Activated CD4-positive, CD25-positive, alpha-beta regulatory T cell treated with anti-CD3 and anti-CD28 coated beads, Interleukin-2, amount 50 U/mL, for 16 hours (primary cell): ENCODE data around the gene PRRC2B.
"Not testable (repeated sequence)": the region's sequence is repeated elsewhere in the genome, so short reads cannot be mapped to it uniquely, and the experiment has no call there.

ENCODE experiments used
- DNase-seq: peaks from one replicate; pipeline ENCODE4 v3.0.0-alpha.2; 2020; ENCODE audit warnings: low read depth, low spot score

The PRRC2B gene

GRCh38 chr9:131485206-131485605 lies 91.3 kb downstream of the PRRC2B start:
- no peak for DNase-seq

GRCh38 chr9:131485728-131486422 lies 92.0 kb downstream of the PRRC2B start:
- DNase-seq = no peak

DNA sequence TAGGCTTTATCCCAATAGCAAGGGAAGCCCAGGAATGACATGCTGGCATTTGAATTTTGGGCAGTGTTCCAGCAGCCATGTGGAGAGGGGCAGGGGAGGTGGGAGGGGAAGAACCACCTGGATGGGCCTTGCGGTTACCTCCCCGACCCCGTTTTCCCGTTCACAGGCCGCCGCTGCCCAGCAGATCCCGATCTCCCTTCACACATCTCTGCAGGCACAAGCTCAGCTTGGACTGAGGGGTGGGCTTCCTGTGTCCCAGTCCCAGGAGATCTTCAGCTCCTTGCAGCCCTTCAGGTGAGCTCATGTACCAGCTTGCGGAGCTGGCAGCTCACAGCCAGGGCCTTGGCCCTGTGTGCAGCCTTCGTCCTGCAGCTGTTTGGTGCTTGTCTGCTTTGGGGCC lies 93.1 kb downstream of the PRRC2B start:
- DNase-seq = no peak

DNA sequence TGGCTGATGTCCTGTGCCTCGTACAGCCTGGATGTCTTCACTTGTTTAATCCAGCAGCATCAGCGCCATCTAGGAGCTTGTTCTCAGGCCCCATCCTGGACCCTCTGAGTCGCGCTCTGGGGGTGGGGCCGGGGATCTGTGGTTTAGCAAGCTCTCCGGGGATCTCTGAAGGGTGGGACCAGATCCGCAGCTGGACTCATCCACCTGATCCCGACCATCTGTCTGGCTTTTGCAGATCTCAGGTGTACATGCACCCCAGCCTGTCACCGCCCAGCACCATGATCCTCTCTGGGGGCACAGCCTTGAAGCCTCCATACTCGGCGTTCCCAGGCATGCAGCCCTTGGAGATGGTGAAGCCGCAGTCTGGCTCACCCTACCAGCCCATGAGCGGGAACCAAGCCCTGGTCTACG lies 93.7 kb downstream of the PRRC2B start:
- DNase-seq = no peak

- DNase-seq = no peak
Observed at GRCh38 chr9:131490514-131490913, 96.6 kb downstream of the PRRC2B start.

DNA sequence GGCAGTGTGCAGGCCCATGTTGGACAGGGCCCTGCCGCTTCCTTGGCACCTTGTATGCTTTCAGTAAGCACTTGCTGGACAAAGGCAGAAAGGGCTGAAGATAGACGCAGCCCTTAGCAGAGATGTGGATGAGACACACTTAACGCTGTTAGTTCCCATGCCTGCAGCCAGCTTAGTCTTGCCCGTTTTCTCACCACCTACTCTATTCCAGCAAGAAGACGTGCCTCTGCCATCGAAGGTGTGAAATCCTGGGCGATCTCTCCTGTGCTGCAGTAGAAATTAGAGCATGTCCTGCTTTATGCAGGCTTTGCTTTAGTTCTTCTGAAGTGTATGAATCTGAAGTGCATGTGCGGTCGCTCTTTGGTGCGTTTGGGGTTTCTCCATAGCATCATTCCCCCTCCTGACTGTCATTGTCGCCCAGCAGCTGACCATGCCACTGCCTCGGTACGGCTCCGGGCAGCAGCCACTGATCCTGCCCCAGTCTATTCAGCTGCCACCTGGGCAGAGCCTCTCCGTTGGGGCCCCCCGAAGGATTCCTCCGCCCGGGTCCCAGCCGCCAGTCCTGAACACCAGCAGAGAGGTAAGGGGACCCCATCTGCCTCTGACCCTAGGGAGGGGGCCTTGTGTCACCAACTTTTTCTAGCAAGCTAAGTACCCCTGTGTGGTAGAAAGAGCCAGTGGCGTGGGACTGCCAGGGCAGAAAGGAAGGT lies 97.3 kb downstream of the PRRC2B start:
- DNase-seq = no peak

- no peak for DNase-seq
Observed at GRCh38 chr9:131492070-131492469, 98.2 kb downstream of the PRRC2B start.

DNA sequence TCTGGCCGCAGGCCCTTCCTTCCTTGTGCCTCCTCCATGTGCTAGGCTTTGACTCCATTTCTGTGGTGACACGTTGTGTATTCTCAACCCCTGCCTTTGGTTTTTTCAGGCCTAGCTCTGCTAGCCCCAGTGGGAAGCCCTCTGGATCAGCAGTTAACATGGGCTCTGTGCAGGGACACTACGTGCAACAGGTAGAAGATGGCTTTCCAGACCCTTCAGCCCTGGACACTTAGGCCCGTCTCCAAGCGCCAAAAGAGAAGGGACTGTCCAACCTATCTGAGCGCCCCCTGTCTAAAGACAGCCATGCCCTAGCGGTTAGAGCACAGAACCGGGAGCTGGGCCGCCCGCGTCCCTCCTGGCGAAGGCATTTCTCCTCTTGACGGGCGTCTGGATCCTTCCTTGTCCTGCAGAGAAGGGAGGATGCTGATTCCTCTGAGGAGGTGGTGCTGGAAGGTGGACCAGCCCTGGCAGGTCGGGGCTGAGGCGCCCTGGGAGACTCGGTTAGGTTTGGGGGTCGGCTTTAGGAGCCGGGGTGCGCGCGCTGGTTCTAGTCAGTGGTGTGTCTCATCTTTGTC lies 100.5 kb downstream of the PRRC2B start:
- DNase-seq = no peak

GRCh38 chr9:131495785-131496184 lies 101.9 kb downstream of the PRRC2B start:
- DNase-seq = no peak

- no peak for DNase-seq
Observed at GRCh38 chr9:131496844-131497405, 103.0 kb downstream of the PRRC2B start.

DNA sequence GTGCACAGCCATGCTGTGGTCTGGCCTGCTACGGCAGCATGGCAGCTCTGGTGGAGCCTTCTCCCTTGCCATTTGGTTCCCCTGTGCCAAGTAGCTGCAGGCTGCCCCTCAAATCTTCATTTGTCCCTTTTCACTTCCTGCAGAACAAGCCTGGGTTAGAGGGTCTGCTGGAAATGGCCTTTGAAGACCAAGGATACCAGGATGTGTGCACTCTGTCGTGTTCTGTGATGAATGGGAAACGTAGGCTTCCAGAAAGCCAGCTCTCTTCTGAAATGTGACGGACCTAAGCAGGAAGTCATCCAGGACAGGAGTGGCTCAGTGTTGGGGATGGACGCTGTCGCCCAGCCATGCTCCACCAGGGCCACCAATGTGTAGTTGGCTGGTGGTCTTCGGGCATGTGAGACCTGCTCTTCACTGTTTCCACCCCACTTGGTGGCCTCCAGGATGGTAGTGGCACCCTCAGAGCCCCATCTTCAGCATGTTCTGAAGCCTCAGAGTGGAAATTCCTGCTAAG lies 105.4 kb downstream of the PRRC2B start:
- no peak for DNase-seq

GRCh38 chr9:131500377-131500776 lies 106.5 kb downstream of the PRRC2B start:
- peak; percentile 35 for DNase-seq

DNA sequence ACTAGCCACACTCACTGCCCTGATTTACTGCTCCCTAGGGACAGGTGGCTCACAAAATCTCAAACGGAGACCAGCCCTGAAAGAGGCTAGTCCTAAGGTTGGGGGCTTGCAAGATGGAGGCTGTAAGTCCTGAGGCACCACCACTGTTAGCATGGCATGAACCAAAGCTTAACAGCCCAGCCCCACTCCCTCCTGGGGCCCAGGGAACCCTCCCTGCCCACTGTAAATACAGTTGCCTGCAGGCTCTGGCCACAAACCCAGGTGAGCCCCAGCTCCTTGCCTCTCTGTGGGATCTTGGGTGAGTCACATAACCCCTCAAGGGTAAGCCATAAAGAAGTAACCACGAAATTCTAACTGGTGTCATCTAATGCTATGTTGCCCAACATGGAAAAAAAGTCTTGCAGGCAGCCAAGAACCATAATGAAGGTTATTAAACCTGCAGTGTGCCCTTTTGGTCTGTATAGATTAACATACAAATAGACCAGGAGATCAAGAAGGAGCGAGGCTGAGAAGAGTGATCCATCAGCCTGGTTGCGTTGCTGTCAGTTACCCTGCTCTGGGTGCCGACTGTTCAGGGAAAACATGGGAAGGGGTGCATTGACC lies 107.2 kb downstream of the PRRC2B start:
- DNase-seq = no peak

GRCh38 chr9:131502781-131503625 lies 109.1 kb downstream of the PRRC2B start, which contains the start of gene POMT1:
Gene POMT1, plus strand, starts transcription at chr9:131502918. Its CDS starts 1,301 bp downstream, at chr9:131504219.
- DNase-seq = peak; percentile 80

DNA sequence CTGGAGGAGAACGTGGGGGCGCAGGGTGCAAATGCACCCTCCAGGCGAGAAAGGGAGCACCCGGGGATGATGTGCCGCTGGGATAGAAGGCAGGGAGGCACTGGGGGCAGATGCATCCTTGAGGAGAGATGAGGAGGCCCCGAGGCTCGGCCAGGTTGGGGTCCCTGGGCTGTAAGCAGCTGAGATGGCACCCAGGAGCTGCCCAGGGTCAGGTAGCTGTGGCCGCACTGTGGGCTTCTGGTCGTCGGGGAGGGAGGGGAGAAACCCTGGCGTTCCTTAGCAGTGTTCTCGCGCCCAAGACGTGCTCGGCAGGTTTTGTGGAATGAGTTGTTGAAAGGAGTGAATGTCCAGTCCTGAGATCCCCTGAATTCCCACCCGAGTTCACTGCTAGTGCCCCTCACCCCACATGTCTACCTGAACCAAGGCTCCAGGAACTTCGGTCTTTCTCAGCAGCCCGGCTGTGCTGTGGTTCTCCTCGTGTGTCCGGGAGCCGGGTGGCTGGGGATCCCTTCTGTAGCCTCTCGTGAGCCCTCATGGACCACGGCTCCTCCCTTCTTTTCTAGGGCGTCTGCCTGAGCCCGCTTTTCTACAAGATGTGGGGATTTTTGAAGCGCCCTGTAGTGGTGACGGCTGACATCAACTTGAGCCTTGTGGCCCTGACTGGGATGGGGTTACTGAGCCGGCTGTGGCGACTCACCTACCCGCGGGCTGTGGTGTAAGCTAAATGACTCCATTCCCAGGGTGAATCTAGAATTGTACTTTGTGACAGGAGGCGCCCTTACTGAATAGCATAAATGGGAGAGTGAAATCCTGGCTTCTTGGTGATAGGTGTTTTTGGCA lies 110.0 kb downstream of the PRRC2B start:
- DNase-seq = peak; percentile 26

DNA sequence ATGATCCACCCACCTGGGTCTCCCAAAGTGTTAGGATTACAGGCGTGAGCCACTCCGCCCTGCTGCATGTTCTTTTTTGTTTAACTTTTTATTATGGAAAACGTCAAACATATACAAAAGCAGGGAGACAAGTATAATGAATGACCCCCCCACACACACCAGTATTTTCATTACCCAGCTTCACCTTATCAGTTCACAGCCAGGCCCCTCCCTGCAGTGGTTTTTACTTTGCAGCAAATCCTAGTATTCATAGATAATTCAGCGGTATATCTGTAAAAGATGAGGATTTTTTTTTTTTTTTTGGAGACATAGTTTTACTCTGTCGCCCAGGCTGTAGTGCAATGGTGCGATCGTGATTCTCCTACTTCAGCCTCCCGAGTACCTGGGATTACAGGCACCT lies 111.1 kb downstream of the PRRC2B start:
- DNase-seq = no peak

DNA sequence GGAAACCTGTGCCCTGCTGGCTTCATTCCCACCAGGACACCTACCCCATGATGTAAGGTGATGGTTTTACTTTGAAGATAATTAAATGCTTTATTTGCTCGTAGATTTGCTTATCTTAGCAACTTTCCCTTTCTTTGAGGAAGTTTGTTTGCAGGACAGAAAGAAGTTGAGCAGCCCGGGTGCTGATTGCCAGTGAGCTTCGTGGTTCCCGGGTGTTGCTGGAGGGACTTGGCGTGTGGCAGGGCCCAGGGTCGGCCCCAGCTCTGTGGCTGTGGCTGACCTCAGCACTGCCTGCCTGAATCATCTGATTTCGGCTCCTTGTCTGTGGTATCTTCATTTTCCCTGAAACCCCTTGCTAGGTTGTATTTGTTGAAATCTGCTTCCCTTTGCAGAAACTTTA lies 117.5 kb downstream of the PRRC2B start:
- no peak for DNase-seq

DNA sequence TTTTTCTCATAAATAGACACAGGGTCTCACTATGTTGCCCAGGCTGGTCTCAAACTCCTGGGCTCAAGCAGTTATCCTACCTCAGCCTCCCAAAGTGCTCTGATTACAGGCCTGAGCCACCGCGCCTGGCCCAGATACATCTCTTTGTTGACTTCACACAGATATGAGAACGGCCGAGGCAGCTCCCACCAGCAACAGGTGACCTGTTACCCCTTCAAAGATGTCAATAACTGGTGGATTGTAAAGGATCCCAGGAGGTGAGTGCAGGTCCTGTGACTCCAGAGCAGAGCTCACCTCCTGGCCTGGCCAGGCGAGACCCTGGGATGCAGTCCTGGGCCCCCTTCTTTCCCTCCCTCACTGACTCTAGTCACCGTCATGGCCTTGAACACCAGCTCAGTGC lies 118.0 kb downstream of the PRRC2B start:
- DNase-seq = no peak

DNA sequence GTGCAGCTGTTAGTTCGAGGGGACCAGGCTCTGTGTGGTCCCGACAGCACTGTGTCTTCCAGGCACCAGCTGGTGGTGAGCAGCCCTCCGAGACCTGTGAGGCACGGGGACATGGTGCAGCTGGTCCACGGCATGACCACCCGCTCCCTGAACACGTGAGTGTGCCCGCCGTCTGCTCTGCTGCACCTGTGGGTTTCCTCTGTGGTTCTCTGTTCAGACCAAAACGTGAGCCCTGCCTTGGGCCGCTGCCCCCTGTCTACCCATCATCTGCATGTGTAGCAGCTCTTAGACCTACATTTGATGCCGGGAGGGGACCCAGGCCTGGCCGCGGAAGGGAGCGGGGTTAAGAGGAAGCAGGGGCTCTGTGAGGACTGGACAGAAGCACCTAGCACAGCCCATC lies 119.3 kb downstream of the PRRC2B start:
- no peak for DNase-seq

DNA sequence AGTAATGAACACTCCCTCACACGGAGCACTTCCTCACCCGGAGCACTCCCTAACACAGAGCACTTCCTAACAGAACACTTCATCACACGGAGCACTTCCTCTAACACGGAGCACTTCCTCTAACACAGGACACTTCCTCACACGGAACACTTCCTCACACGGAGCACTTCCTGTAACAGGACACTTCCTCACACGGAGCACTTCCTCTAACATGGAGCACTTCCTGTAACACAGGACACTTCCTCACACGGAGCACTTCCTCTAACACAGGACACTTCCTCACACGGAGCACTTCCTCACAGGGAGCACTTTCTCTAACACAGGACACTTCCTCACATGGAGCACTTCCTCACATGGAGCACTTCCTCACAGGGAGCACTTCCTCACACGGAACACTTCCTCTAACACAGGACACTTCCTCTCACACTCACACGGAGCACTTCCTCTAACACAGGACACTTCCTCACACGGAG lies 121.7 kb downstream of the PRRC2B start:
- not testable (repeated sequence) for DNase-seq
